T follicular helper cell (primary cell): ENCODE results near the gene NPB.

ENCODE experiments used
- DNase-seq: peaks from one replicate; pipeline ENCODE4 v3.0.0-alpha.2; 2020; ENCODE audit warnings: low read depth

Gene NPB

DNA sequence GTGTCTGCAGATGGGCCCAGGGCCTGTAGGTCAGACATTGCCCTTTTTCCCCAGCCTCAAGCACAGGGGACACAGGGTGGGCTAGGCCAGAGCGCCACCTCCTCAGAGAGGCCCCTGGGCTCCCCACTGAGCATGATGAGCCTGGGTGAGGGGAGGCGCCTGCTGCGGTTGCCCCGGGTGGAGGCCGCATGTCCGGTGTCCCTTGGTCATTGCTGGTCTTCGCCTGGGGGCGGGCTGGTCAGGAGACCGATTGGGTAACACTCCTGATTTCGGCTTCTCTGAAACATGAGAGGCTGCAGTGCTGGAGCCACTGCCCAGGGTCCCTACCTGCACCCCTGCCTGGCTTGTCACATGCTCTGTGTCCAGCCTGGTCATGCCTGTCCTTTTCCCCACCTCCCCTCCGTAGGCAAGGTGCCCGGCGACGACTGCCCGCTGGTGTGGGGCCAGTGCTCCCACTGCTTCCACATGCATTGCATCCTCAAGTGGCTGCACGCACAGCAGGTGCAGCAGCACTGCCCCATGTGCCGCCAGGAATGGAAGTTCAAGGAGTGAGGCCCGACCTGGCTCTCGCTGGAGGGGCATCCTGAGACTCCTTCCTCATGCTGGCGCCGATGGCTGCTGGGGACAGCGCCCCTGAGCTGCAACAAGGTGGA lies 2.4 kb upstream of the NPB start:
- no peak for DNase-seq

DNA sequence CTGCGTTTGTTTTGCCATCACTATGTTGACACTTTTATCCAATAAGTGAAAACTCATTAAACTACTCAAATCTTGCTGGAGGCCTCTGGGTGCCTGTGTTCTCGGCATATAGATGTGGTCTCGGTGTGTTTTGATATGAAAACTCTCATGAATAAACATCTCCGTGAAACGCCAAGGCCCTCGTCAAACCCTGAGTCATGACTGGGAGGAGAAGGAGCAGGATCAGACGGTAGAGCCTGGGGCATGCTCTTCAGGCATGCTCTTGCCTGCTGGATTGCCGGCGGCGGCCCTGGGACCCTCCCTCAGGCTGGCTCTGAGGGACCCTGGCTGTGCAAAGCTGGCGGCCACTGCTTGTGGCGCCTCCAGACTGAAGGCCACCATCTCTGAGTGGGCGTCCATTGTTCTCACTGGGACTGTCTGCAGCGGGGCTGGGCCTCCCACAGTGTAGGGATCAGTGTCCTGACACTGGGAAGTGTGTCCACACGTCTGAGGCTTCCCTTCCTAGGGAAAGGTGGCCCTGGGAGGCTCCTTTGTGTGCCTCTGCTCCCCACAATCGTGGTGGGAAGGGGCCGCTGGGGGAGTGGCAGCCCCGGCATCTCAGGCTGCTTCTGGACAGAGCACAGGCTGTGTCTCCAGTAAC lies 1.7 kb upstream of the NPB start:
- DNase-seq: no peak

DNA sequence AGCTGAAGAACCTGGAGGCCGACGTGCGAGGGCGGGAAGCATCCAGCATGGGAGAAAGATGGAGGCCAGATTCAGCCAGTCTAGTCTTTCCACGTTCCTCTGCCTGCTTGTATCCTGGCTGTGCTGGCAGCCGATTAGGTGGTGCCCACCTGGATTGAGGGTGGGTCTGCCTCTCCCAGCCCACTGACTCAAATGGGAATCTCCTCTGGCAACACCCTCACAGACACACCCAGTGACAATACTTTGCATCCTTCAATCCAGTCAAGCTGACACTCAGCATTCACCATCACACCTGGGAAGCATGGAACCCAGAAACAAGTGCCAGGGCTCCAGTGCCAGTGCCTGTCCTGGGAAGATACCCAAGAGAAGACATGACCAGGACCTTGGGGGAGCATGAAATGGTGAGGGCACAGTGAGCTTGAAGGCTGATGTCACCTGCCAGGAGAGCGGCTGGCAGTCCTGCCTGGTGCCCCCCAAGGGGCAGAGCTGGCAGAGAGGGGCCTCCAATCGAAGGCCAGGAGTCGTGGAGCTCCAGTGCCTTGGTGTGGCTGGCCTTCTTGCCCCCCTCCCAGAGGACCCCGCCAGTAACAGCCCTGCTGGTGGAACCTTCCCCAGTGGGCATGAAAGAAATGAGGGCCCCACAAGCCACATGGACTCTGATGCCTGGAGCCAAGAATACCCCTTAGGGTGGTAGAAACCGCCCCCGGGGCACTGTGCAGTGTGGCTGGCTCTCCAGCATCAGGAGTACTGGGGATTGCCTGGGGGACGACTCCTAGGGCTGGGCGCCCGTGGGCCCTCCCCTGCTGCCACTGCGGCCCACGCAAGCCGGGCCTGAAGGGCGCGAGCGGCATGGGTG lies 643 bp upstream of the NPB start:
- DNase-seq: no peak

DNA sequence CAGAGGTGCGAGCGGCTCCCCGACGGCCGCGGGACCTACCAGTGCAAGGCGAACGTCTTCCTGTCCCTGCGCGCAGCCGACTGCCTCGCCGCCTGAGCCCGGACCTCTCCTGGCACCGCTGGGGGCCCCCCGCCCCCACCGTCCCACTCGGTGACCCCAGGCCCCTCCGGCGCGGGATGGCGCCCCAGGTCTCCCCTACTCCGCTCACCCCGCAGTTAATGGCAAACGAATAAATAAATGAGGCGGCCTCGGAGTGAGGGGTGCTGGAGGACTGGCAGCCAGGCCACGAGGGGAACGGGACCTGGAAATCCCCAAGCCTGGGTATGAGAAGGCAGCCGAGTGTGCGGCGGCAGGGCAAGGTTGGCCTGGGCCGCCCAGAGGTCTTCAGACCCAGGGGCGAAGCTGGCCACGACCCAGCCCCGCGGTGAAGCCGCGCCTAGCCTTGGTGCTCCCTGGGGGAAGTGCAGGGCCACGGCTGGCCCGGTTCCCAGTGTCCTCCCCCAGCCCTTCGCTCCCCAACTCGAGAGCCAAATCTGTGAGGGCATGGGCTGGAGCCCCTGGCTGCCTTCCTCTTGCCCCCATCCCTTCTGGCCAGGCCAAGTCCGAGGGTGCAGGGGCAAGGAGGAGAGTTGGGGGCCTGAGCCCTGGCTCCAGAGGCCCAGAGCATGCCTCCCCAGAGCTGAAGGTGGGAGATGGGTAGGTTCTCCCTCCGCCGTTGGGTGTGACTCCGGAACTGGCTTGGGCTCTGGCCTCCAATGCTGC lies 796 bp downstream of the NPB start:
- DNase-seq: no peak

DNA sequence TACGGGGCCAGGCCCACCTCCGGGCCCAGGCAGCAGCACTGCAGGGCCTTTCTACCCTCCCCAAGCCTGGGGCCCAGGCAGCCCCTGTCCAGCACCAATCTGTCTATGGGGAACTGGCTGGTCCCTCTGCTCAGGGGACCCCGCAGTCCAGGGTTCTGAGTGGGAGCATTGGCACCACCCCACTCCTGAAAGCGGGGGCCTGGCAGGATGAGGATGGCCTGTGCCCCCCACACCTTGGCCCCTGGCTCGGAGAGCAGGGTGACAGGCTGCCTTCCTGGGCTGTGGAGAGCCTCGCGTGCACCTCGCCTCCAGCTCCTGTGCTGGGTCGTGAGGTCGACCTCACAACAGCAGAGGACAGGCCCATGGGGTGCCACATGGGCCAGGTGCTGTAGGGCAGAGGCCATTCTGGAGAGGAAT lies 1.4 kb downstream of the NPB start:
- no peak for DNase-seq

DNA sequence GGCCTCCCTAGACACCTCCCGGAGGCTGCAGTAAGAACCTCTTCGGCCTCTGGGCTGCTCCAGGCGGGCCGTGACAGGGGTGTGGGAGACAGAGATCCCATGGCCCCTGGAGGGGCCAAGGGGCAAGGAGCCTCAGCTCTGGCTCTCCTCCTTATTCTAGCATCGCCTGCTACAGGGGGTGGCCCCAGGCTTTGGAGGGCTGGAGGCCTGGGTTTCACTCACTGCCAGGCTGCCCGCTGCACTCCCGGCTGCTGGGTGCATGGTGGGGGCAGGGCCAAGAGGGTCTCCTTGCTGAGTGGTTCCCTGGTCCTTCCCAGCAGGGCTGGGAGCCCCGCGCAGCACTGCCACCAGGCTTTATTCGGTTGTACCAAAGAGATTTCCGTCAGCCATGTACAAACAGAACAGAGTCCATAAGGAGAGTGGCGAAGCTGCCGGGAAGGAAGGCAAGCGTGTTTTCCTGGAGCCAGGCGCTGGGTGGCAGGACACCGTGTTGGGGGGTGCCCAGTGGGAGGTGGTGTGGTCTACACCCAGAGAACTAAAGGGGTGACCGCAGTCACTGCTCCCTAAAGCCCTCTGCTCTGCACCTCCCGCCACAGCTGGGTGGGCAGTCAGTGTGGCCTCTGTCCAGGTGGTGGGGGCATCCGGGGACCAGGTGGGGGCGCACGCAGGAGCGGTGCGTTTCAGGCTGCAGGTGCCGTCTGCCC lies 2.0 kb downstream of the NPB start:
- DNase-seq: no peak

DNA sequence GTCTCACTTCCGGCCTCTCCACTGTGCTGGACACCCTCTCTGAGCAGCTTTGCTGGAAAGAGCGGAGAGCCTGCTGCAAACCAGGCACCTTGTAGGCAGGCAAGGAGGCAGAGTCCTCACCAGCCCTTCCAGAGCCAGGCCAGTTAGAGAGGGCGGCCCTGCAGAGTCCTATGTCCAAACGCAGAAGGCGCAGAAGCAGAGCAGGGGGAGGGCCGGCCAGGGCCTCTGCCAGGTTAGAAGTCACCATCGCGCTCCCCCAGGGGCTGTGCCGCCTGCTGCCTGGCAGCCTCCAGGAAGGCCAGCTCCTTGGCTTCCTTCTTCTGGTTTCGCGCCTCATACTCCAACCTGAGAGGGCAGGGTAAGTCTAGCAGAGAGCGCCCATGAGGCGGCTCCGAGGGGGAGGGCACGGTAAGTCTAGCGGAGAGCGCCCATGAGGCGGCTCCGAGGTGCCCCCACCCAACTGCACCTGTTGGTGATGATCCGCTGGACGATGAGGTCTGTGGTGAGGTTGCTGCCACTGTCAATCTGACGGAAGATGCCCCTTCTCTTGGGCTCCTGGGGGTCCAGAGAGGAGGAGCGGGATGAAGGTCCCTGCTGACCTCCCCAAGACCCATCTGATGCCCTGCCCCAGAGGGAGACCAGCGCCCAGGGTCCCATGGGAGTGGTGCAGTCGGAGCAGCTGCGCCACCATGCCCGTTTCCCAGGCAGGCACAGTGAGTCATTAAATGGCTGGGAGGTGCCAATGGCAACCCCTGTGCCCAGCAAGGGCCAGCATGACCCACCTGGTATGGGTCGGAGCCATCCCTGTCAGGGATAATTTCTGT lies 2.8 kb downstream of the NPB start:
- no peak for DNase-seq

DNA sequence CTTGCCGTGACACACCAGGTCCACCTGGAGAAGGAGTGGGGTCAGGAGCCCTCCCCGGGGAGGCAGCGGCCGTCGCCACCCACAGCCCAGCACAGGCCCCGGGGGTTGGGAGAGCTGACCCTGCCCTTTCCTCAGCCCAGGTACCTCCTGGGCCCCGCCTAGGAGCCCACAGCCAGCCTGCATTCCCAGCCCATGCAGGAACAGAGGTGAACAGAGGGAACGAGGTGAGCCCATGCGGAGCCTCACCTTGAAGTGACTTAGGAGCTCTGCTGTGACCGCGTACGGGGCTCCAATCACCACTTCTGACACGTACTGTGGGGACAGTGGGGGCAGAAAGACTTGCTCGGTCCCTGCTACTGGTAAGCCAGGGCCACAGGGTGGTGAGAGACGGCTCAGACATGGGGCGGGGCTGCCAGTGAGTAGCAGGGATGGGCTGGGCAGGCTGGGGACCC lies 3.4 kb downstream of the NPB start:
- DNase-seq: no peak

DNA sequence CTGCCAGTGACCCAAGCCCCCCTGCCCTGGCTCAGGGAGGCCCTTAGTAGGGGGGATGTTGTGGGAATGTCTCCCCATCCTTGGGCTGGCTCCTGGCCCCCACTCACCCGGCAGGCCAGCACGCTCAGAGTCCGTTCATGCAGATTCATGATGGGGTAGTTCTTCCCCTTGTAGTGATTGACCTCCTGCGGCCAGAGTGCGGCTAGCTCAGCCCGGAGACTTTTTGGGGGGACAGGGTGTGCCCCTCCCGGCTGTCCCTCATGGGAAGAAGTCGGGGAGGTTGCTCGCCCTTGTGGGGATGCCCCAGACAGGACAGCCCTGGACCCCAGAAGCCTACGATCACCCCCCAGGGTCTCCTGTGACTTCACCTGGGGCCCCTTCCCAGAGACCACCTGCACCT lies 4.0 kb downstream of the NPB start:
- DNase-seq: no peak

DNA sequence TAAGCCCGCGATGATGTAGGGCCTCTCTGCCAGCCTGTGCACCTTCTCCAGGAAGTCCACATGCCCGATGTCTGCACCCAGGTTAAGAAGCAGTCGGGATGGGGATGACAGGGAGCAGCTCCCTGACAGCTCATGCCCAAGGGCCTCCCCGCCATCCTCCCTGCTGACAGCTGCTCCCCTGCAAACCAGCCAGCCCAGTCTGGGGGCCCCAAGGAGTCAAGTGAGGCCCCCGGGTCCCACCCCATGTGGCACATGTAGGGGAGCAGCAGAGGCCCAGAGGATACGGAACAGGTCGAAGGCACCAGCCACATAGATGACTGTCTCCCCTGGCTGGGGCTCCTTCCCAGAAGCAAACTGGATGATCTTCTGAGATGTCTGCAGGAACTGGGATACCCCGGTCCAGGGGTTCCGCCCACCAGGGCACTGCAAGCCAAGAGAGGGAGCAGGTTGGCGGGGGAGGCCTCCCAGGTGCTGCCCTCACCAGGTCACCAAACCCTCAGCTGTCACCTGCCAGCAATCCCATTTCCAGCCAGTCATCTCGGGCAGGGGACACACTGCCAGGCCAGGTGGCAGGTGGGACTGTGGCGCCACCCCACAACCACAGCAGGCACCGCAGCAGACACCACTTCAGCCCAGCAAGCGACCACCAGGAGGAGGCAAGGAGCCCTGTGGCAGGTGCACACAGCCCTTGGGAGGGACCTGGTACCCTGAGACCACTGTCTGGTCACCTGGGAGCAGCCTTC lies 4.6 kb downstream of the NPB start:
- DNase-seq: no peak

DNA sequence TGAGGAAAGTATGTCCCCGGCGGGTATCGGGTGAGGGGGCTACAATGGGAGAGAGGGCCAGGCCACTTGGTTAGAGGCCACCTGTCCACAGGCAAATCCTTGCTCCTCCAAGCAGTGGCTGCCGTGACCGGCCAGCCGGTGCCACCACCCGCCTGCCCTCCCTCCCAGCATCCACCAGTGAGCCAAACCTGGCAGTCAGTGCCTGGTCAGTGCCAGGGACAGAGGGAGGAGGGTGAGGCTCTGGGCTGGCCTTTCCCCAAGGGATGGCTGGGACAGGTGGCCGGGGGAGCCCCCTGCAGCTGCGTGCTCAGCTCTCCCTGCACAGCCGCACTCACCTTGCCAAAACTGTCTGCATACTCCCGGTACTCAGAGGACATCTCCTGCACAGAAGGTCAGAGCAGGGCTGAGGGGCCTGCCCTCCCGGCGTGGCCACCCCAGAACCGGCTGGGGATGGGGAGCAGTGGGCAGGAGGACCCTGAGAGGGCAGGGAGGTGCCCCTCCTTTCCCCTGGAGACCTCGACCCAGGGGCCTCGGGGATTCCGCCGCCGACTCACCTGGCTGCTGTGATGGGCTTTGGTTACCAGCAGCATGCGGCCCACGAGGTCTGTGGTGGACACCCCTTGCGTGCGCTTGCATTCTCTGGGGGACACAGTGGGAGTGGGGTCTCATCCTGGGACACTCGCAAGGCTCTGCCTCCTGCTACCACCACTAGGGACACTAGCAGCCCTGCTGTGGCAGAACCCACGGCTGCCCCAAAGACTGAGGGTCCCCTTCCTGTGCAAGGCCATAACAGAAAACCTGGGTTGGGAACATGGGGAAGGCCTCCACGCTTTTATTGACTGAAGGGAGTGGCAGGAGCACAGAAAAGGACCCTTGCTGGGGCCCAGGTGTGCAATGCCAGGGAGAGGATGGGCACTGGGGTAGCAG lies 5.4 kb downstream of the NPB start:
- no peak for DNase-seq

DNA sequence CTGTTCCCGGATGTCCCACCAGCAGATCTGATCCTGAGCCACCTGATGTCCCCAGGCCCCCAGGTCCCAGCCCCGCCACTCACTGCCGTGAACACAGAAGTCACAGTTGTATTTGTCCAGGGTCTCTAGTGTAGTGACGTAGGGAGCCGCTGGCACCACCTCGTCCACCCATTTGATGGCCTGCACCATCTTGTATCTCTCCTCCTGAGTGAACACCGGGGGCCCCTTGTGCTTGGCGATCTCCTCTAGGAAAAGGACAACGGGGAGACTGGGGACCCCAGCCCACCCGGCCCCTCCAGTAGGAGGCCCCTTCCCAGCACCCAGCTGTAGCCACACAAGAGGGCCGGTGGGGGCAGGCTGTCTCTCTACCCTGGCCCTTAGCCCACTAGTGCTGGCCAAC lies 6.8 kb downstream of the NPB start:
- DNase-seq: no peak

DNA sequence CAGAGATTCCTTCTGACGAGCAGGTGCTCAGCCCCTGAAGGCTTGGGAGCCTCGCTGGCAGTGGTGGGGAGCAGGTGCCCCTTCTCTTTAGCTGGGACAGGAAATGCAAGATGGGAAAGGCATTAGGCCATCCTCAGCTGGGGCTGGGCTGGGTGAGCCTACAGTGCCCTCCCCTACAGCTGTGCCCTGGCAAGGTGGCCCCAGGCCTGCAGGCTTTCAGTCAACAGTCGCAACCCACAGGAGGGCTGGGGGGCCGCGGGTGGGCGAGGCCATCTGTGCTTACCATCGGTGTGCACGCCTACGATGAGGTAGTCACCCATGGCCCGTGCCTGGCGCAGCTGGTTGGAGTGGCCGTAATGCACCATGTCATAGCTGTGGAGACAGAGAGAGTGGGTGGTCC lies 7.2 kb downstream of the NPB start:
- no peak for DNase-seq

DNA sequence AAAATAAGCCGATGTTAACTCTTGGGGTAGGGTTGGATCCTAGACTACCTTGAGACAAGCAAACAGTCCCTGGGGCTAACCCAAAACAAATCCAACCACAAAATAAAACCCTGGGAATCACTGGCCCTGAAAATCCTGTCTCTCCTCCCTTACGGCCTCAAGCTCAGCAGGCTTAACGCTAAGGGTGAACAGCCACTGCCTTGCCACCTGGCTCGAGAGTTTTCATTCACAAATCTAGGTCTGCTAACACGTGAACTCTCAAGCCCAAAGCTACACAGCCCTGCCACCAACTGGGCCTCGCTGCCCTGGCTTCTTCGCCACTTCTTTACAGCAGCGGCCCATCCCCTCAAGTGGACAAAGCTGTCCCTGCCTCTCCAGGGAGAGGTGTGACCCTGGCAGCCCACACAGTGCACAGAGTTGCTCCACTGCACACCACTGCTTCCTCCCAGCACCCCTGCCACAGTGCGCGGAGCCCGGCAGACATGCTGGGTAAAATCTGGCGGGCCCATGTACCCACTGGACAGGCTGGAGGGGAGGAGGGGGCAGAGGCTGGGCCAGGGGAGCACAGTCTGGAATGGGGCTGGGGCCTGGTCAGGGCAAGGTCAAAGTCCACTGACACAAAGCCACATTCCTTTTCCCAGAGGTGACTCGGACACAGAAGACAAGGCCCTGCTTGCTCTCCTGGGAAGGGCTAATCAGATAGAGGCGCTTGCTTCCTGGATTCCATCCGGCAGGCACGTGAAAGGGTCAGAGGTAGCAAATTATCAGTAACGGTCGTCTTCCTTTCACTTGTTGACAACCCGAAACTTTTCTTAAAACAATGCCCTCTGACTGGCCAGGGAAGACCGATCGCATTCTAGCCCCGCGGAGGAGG lies 8.2 kb downstream of the NPB start:
- DNase-seq: no peak

DNA sequence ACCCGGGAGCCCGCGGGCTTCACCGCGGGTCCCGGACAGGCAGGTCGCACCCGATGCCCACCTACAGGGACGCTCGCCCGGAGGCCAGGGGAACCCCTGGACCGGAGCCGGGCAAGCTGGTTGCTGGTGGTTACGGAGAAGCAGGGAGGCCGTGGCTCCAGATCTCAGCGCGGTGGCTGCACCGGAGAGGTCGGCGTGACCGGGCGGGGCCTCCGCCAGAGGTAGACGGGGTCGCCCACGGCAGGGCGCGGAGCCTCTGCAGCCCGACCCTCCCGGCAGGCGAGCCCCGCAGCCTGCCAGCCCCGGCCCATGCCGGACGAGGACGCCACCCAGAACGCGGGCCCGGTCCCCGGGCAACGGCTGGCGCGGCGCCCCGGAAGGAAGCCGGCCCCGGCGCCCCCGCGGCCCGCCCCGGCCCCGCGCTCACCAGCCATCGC lies 8.8 kb downstream of the NPB start:
- DNase-seq: no peak

DNA sequence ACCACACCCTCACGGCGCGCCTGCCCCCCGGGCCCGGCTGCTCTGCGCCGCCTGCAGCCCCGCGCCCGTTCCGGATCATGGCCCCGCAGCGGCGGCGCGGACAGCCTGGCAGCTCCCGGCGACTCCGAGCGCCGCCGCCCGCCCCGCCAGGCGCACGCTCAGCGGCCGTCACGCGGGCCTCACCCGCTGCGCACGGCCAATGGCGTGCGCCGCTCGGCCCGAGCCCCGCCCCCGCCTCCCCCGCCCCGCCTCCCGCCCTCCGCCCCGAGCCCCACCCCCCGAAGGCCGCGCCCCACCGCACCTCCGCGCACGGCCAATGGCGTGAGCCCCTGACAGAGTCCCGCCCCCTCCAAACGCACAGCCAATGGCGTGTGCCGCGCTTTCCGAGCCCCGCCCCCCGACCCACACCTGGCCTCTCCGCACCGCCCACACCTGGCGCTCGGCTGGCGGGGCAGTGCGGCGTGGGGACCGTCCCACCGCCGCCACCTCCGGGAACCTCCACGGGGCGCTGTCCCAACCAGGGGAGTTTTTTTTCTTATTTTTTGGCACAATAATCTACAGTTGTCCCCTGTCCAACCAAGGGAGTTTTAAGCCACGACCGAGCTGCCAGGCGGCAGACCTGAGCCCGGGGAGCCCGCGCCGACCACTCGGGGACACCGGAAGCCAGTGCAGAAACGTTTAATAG lies 9.4 kb downstream of the NPB start, which contains the start of gene PCYT2:
Gene PCYT2, minus strand, starts transcription at position 123 of the 685 bp plus-strand sequence. Its CDS starts 44 bp downstream, at position 79.
- DNase-seq: peak; percentile 92

DNA sequence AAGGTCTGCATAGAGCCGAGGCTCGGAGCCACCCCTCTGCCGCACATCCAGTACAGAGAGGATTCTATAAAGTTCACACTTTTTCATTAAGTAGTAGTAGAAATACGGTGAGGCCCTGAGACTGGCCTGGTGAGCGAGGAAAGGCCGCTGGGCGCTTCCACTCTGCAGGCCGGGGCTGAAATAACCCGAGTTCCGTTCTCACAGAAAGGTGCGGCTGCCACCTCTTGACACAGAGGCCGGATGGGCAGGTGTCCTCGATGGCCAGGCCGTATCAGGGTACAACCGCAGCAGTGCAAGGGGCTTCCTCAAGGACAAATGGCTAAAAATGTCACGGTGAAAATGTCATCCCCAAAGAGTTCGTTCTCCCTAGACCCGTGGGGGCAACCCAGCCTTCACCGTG lies 9.9 kb downstream of the NPB start:
- DNase-seq: no peak
